HCT116 (cell line): ENCODE measurements around the gene LRFN4.
A peak's percentile ranks its signal among the peaks of the same experiment; 100 is the strongest.

ENCODE experiments used
- CBX3 ChIP-seq: IDR thresholded peaks from 2 replicates; pipeline ENCODE4 v1.6.1; 2012; ENCODE audit warnings: low read depth
- CEBPB ChIP-seq: IDR thresholded peaks from 2 replicates; pipeline ENCODE4 v1.6.1; 2012; ENCODE audit warnings: low read depth
- CTCF ChIP-seq, 3 experiments: fragments of 200-600 bp in 1 of 3; sonication (generic) in 1 of 3; IDR thresholded peaks in 2 of 3; conservative IDR thresholded peaks in 1 of 3; 2 replicates each; pipeline ENCODE4 v1.5.1; 2012 to 2017; ENCODE audit warnings: low read depth in 2 of 3, low read length in 2 of 3, antibody characterized with exemption in 1 of 3, borderline replicate concordance in 1 of 3, control low read depth in 1 of 3, mild to moderate bottlenecking in 1 of 3, mixed read lengths in 1 of 3, mixed run types in 1 of 3, moderate library complexity in 1 of 3; ENCODE audit not compliant: insufficient read depth in 1 of 3
- EGR1 ChIP-seq: IDR thresholded peaks from 2 replicates; pipeline ENCODE4 v1.6.1; 2012; ENCODE audit warnings: low read depth
- EZH2 ChIP-seq: fragments of 200-600 bp; sonication (generic); IDR thresholded peaks from 2 replicates; pipeline ENCODE4 v1.6.1; 2017; ENCODE audit warnings: antibody characterized with exemption, mixed run types
- POLR2A ChIP-seq: IDR thresholded peaks from 2 replicates; pipeline ENCODE4 v1.7.0; 2011; ENCODE audit warnings: borderline replicate concordance; ENCODE audit not compliant: insufficient read depth, insufficient read length; ENCODE audit errors: extremely low read depth
- RAD21 ChIP-seq: IDR thresholded peaks from 2 replicates; pipeline ENCODE4 v1.6.1; 2012; ENCODE audit warnings: low read depth, mild to moderate bottlenecking
- ZBTB33 ChIP-seq: IDR thresholded peaks from 2 replicates; pipeline ENCODE4 v1.6.1; 2011; ENCODE audit warnings: mild to moderate bottlenecking, low read length, moderate library complexity; ENCODE audit not compliant: insufficient replicate concordance; ENCODE audit errors: extremely low read depth

- TF ChIP-seq CTCF (IDR thresholded peaks at IDR 0.05 in 2 of 3, conservative IDR thresholded peaks at IDR 0.05 in 1 of 3; ENCODE audit: borderline replicate concordance in 1 of 3, insufficient read depth in 1 of 3, low read depth in 2 of 3, low read length in 2 of 3) = peak in 2 of 3 experiments; percentile 80 to 85; a peak in 4 of 6 replicates
- no peak for TF ChIP-seq CEBPB
- no peak for TF ChIP-seq ZBTB33
- TF ChIP-seq POLR2A = no peak
- TF ChIP-seq CBX3 = no peak
- no peak for TF ChIP-seq EZH2
- no peak for TF ChIP-seq EGR1
- no peak for TF ChIP-seq RAD21
Observed at GRCh38 chr11:66883016-66883965, 26.4 kb downstream of the LRFN4 start.
